HL-60 (cell line): ENCODE results near the gene MAP4K2.

Experiments
- DNase-seq, 2 experiments: peaks; one replicate each; pipeline ENCODE4 v3.0.0-alpha.2; 2010 to 2020; ENCODE audit warnings: low read depth in 1 of 2, low spot score in 1 of 2
- H3K27ac ChIP-seq: fragments of 250-450 bp; sonication (Bioruptor Pico); replicated peaks from 2 replicates; pipeline ENCODE4 v1.5.1; 2020; ENCODE audit warnings: mild to moderate bottlenecking, moderate library complexity
- H3K27me3 ChIP-seq: fragments of 250-450 bp; sonication (Bioruptor Pico); 2 replicates; pipeline ENCODE4 v1.5.1; 2021; ENCODE audit warnings: mild to moderate bottlenecking, moderate library complexity; ENCODE audit not compliant: insufficient read depth, poor library complexity, severe bottlenecking
- H3K4me3 ChIP-seq: replicated peaks from 2 replicates; pipeline ENCODE4 v1.5.1; 2011; ENCODE audit warnings: mild to moderate bottlenecking, control low read depth, low read length; ENCODE audit not compliant: insufficient read depth
- GABPA ChIP-seq: IDR thresholded peaks from 2 replicates; pipeline ENCODE4 v1.6.1; 2012; ENCODE audit warnings: low read depth
- POLR2AphosphoS5 ChIP-seq: IDR thresholded peaks from 2 replicates; pipeline ENCODE4 v1.6.1; 2012; ENCODE audit warnings: low read depth
- SPI1 ChIP-seq: IDR thresholded peaks from 2 replicates; pipeline ENCODE4 v1.6.1; 2012; ENCODE audit warnings: low read depth, mild to moderate bottlenecking, borderline replicate concordance
- TF ChIP-seq, protein P1 (sequence below): IDR thresholded peaks from one replicate; pipeline ENCODE4 v1.5.1; 2011; ENCODE audit warnings: low read length, control low read depth, inconsistent platforms; ENCODE audit not compliant: insufficient read depth
- TF ChIP-seq, protein P2 (sequence below): IDR thresholded peaks from 2 replicates; pipeline ENCODE4 v1.6.1; 2012; ENCODE audit warnings: low read depth; ENCODE audit not compliant: insufficient replicate concordance

MAP4K2 gene

GRCh38 chr11:64801158-64801464 is 1.9 kb downstream of the MAP4K2 start:
- Histone ChIP-seq H3K27ac (peak overlapping the region; percentile 85), H3K4me3 (no peak overlapping the region), H3K27me3 (no peaks in the 10 kb centered on the region)
- TF ChIP-seq POLR2AphosphoS5 (no peak), SPI1 (no peak)
- no peak for DNase-seq

GRCh38 chr11:64800303-64801157 is 2.5 kb downstream of the MAP4K2 start:
- DNase-seq = no peak
- H3K27me3 ChIP-seq = no peaks in the 10 kb centered on the region
- no peak overlapping the region for H3K4me3 ChIP-seq
- H3K27ac ChIP-seq = peak overlapping the region; percentile 85; the same call in 1 of the 2 replicates
- TF ChIP-seq, protein P1, sequence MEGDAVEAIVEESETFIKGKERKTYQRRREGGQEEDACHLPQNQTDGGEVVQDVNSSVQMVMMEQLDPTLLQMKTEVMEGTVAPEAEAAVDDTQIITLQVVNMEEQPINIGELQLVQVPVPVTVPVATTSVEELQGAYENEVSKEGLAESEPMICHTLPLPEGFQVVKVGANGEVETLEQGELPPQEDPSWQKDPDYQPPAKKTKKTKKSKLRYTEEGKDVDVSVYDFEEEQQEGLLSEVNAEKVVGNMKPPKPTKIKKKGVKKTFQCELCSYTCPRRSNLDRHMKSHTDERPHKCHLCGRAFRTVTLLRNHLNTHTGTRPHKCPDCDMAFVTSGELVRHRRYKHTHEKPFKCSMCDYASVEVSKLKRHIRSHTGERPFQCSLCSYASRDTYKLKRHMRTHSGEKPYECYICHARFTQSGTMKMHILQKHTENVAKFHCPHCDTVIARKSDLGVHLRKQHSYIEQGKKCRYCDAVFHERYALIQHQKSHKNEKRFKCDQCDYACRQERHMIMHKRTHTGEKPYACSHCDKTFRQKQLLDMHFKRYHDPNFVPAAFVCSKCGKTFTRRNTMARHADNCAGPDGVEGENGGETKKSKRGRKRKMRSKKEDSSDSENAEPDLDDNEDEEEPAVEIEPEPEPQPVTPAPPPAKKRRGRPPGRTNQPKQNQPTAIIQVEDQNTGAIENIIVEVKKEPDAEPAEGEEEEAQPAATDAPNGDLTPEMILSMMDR = no peak
- TF ChIP-seq, protein P2, sequence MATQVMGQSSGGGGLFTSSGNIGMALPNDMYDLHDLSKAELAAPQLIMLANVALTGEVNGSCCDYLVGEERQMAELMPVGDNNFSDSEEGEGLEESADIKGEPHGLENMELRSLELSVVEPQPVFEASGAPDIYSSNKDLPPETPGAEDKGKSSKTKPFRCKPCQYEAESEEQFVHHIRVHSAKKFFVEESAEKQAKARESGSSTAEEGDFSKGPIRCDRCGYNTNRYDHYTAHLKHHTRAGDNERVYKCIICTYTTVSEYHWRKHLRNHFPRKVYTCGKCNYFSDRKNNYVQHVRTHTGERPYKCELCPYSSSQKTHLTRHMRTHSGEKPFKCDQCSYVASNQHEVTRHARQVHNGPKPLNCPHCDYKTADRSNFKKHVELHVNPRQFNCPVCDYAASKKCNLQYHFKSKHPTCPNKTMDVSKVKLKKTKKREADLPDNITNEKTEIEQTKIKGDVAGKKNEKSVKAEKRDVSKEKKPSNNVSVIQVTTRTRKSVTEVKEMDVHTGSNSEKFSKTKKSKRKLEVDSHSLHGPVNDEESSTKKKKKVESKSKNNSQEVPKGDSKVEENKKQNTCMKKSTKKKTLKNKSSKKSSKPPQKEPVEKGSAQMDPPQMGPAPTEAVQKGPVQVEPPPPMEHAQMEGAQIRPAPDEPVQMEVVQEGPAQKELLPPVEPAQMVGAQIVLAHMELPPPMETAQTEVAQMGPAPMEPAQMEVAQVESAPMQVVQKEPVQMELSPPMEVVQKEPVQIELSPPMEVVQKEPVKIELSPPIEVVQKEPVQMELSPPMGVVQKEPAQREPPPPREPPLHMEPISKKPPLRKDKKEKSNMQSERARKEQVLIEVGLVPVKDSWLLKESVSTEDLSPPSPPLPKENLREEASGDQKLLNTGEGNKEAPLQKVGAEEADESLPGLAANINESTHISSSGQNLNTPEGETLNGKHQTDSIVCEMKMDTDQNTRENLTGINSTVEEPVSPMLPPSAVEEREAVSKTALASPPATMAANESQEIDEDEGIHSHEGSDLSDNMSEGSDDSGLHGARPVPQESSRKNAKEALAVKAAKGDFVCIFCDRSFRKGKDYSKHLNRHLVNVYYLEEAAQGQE = no peak
- no peak for TF ChIP-seq POLR2AphosphoS5
- TF ChIP-seq SPI1 = no peak
- TF ChIP-seq GABPA = no peak

DNA sequence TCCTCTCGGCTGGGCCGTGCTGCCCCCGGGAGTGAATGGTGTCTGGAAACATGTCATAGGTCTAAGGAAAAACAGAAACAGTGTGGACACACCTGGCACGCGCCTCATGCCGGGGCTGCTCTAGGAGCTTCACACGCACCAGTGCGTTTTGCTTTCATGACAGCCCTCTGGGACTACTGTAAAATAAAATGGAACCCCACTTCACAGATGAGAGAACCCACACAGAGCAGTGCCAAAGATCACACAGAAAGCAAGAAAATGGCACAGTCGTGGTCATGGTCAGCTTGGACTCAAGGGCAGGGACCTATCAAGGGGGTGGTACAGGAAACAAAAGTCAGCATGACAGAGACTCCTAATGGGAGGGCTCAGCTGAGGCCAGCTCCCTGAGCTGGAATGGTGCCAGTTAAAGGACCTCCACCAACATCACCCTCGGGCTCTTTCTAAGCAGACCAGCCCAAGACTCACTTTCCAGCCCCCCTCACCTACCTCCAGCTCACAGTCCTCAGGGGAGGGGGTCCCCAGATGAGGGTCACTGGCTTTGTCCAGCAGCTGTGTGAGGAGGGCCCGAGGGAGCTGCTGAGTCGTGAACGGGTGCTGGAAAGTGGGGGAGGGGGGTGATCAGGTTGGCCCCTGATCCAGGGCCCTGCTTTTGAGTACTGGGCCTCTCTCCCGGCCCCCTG is 3.3 kb downstream of the MAP4K2 start:
- Histone ChIP-seq H3K27ac (no peak overlapping the region), H3K4me3 (no peak overlapping the region), H3K27me3 (no peaks in the 10 kb centered on the region)
- TF ChIP-seq POLR2AphosphoS5 = no peak
- no peak for TF ChIP-seq GABPA
- TF ChIP-seq, protein P1 = no peak
- no peak for TF ChIP-seq SPI1
- TF ChIP-seq, protein P2 = no peak
- DNase-seq = no peak

DNA sequence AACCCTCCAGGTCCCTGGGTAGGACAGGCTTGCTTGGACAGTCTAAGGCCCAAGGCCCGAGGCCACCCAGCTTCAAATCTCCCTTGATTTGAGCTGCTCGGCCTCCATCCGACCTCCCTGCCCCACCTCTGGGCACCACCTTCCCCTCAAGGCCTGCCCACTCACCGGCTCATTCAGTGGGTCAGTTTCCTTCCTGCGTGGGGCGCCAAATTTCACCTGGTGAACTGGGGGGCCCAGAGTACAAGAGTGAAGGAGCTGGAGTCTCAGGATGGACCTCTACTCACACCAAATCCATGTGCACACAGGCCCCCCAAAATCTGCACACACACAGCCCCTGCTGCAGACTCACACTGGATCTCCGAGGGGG is 3.8 kb downstream of the MAP4K2 start:
- DNase-seq = no peak
- no peak overlapping the region for H3K27ac ChIP-seq
- H3K27me3 ChIP-seq = no peaks in the 10 kb centered on the region
- H3K4me3 ChIP-seq = no peak overlapping the region
- TF ChIP-seq GABPA = no peak
- TF ChIP-seq SPI1 = no peak
- TF ChIP-seq POLR2AphosphoS5 = no peak
- TF ChIP-seq, protein P1 = no peak
- TF ChIP-seq, protein P2 = no peak
